ENCODE measurements around the gene MCAT. TPM values are rescaled to one million over a fixed set of nuclear protein-coding genes. Genes with fewer than 3 reads are reported as not detected.

Gene MCAT
- total RNA-seq, 2 experiments from 2014 or later = 14.8 to 15.0 TPM

GRCh38 chr22:43172191-43172590 lies 29.0 kb upstream of the MCAT start:
- CTCF ChIA-PET = no interaction called here
- no peak overlapping the region for H3K4me3 Mint-ChIP-seq

GRCh38 chr22:43171607-43172006 lies 28.4 kb upstream of the MCAT start:
- CTCF ChIA-PET = no interaction called here

More at GRCh38 chr22:43172191-43172590, 29.0 kb upstream of the MCAT start:
- Mint-ChIP-seq H3K27me3 (no peaks in the 10 kb centered on the region), H3K9me3 (no peaks in the 10 kb centered on the region), H3K27ac (no peak overlapping the region), H3K36me3 (ENCODE audit: low read depth) (peaks cover 18% of the 10 kb centered on the region), H3K4me1 (ENCODE audit: low read depth) (no peaks in the 10 kb centered on the region)
- ATAC-seq = no peak
- POLR2A ChIA-PET = no interaction called here
- TF ChIP-seq CTCF (IDR thresholded peaks at IDR 0.05) = no peak
- no peak for DNase-seq
- intact Hi-C loops (cut with micrococcal nuclease) = no loop called here

GRCh38 chr22:43171019-43171491 lies 27.9 kb upstream of the MCAT start:
- no peak for DNase-seq
- Mint-ChIP-seq H3K27me3 (no peaks in the 10 kb centered on the region), H3K4me3 (no peak overlapping the region), H3K4me1 (ENCODE audit: low read depth) (no peaks in the 10 kb centered on the region), H3K36me3 (ENCODE audit: low read depth) (peaks cover 18% of the 10 kb centered on the region), H3K27ac (no peak overlapping the region), H3K9me3 (no peaks in the 10 kb centered on the region)
- ChIA-PET CTCF (no interaction called here), POLR2A (interaction anchor here (2.4 kb wide), 1 partner anchor 11 kb away, joined by 9 read pairs; no protein-coding TSS in a partner anchor)
- no peak for ATAC-seq
- no peak for TF ChIP-seq CTCF (IDR thresholded peaks at IDR 0.05)
- intact Hi-C loops (cut with micrococcal nuclease) = no loop called here

More at GRCh38 chr22:43171607-43172006, 28.4 kb upstream of the MCAT start:
- DNase-seq (no peak), ATAC-seq (no peak)
- no peak overlapping the region for H3K27ac Mint-ChIP-seq
- no peaks in the 10 kb centered on the region for H3K9me3 Mint-ChIP-seq
- no peaks in the 10 kb centered on the region for H3K4me1 Mint-ChIP-seq (ENCODE audit: low read depth)
- intact Hi-C loops (cut with micrococcal nuclease) = no loop called here
- H3K27me3 Mint-ChIP-seq = no peaks in the 10 kb centered on the region
- no peak for TF ChIP-seq CTCF (IDR thresholded peaks at IDR 0.05)
- POLR2A ChIA-PET = no interaction called here
- H3K4me3 Mint-ChIP-seq = no peak overlapping the region
- H3K36me3 Mint-ChIP-seq (ENCODE audit: low read depth) = peaks cover 18% of the 10 kb centered on the region

- Mint-ChIP-seq H3K4me3 (no peak overlapping the region), H3K36me3 (ENCODE audit: low read depth) (peaks cover 16% of the 10 kb centered on the region), H3K27me3 (no peaks in the 10 kb centered on the region), H3K4me1 (ENCODE audit: low read depth) (no peaks in the 10 kb centered on the region), H3K27ac (no peak overlapping the region), H3K9me3 (no peaks in the 10 kb centered on the region)
- TF ChIP-seq CTCF (IDR thresholded peaks at IDR 0.05) = no peak
- ChIA-PET POLR2A (interaction anchor here (2.4 kb wide), 1 partner anchor 12 kb away, joined by 9 read pairs; no protein-coding TSS in a partner anchor), CTCF (no interaction called here)
- ATAC-seq (no peak), DNase-seq (no peak)
- intact Hi-C loops (cut with micrococcal nuclease) = no loop called here
Observed at GRCh38 chr22:43170131-43170480, 26.9 kb upstream of the MCAT start.

GRCh38 chr22:43169310-43170130 lies 26.3 kb upstream of the MCAT start:
- no peak overlapping the region for H3K4me3 Mint-ChIP-seq
- intact Hi-C loops (cut with micrococcal nuclease) = no loop called here
- no peaks in the 10 kb centered on the region for H3K27me3 Mint-ChIP-seq
- ChIA-PET POLR2A (interaction anchor here (2.4 kb wide), 1 partner anchor 12 kb away, joined by 9 read pairs; no protein-coding TSS in a partner anchor), CTCF (no interaction called here)
- H3K4me1 Mint-ChIP-seq (ENCODE audit: low read depth) = no peaks in the 10 kb centered on the region
- DNase-seq (no peak), ATAC-seq (no peak)
- H3K27ac Mint-ChIP-seq = no peak overlapping the region
- H3K36me3 Mint-ChIP-seq (ENCODE audit: low read depth) = peaks cover 16% of the 10 kb centered on the region
- no peaks in the 10 kb centered on the region for H3K9me3 Mint-ChIP-seq
- no peak for TF ChIP-seq CTCF (IDR thresholded peaks at IDR 0.05)

Measured in activated CD8-positive, alpha-beta T cell treated with anti-CD3 and anti-CD28 coated beads for 36 hours (primary cell).